ENCODE data around the gene C11orf21. TPM values are rescaled to one million over a fixed set of nuclear protein-coding genes. Genes with fewer than 3 reads are reported as not detected.

The C11orf21 gene
- polyA plus RNA-seq, 1 experiment: not detected

GRCh38 chr11:2316169-2316962 lies 14.6 kb upstream of the C11orf21 start:
- H3K4me3 ChIP-seq (ENCODE audit: low read depth, low read length): no peak overlapping the region
- CTCF ChIA-PET: interaction anchor here (1.6 to 2.5 kb wide), 2 partner anchors 11 to 105 kb away, joined by 3 to 12 read pairs; no protein-coding TSS in a partner anchor
- POLR2A ChIA-PET: no interaction called here
- H3K36me3 ChIP-seq (ENCODE audit: control insufficient read depth, insufficient read depth, low read length): no peaks in the 10 kb centered on the region
- no peaks in the 10 kb centered on the region for H3K27me3 ChIP-seq (ENCODE audit: control insufficient read depth, insufficient read depth, low read length)
- TF ChIP-seq, protein P1, sequence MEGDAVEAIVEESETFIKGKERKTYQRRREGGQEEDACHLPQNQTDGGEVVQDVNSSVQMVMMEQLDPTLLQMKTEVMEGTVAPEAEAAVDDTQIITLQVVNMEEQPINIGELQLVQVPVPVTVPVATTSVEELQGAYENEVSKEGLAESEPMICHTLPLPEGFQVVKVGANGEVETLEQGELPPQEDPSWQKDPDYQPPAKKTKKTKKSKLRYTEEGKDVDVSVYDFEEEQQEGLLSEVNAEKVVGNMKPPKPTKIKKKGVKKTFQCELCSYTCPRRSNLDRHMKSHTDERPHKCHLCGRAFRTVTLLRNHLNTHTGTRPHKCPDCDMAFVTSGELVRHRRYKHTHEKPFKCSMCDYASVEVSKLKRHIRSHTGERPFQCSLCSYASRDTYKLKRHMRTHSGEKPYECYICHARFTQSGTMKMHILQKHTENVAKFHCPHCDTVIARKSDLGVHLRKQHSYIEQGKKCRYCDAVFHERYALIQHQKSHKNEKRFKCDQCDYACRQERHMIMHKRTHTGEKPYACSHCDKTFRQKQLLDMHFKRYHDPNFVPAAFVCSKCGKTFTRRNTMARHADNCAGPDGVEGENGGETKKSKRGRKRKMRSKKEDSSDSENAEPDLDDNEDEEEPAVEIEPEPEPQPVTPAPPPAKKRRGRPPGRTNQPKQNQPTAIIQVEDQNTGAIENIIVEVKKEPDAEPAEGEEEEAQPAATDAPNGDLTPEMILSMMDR (IDR thresholded peaks at IDR 0.05; ENCODE audit: insufficient read depth, low read depth, low read length): no peak
- DNase-seq (ENCODE audit: low read depth): no peak

GRCh38 chr11:2315395-2316168 lies 13.9 kb upstream of the C11orf21 start:
- POLR2A ChIA-PET: no interaction called here
- Histone ChIP-seq H3K36me3 (ENCODE audit: control insufficient read depth, insufficient read depth, low read length) (no peaks in the 10 kb centered on the region), H3K27me3 (ENCODE audit: control insufficient read depth, insufficient read depth, low read length) (no peaks in the 10 kb centered on the region), H3K4me3 (ENCODE audit: low read depth, low read length) (no peak overlapping the region)
- TF ChIP-seq, protein P1 (IDR thresholded peaks at IDR 0.05; ENCODE audit: insufficient read depth, low read depth, low read length): no peak
- DNase-seq (ENCODE audit: low read depth): no peak
- CTCF ChIA-PET: interaction anchor here (1.6 to 2.5 kb wide), 2 partner anchors 10 to 105 kb away, joined by 3 to 12 read pairs; no protein-coding TSS in a partner anchor

DNA sequence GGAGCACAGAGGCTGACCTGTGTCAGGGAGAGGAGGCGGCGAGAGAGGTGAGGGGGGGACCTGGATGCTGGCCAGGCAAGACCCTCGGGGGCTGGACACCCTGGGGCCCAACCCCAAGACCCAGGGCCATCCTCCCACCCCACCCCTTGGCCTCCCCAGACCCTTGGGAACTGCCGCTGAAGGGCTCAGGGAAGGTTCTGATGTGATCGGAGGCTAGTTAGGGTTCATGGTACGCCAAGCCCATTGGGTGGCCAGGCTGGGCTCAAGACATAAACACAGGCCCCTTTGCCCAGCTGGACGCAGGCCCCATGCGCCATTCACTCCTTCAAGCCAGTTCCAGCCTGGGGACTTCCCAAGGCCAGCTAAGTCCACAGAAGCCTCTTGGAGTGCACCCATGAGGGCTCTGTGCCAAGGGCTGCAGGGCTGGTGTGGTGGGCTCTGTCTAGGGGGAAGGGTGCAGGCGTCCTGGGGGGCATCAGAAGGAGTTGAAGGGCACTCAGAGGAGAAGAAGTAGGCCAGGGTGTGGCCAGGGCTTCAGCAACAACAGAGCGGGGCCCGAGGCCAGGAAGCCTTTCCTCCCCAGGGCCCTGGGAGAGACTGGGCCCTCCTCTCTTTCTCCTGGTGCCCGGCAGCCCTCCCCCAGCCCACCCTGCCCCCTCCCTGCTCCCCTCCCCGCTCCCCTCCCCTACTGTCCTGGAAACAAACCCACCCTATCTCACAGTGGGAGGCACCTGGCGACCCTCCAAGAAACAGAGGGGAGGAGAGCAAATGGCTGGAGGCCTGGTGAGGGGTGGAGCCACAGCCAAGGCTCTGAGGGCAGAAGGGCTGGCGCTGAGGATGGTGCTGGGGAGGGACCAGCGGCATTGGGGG lies 13.0 kb upstream of the C11orf21 start:
- no peak overlapping the region for H3K4me3 ChIP-seq (ENCODE audit: low read depth, low read length)
- H3K27me3 ChIP-seq (ENCODE audit: control insufficient read depth, insufficient read depth, low read length): no peaks in the 10 kb centered on the region
- no peak for DNase-seq (ENCODE audit: low read depth)
- POLR2A ChIA-PET: no interaction called here
- H3K36me3 ChIP-seq (ENCODE audit: control insufficient read depth, insufficient read depth, low read length): no peaks in the 10 kb centered on the region
- CTCF ChIA-PET: interaction anchor here (1.5 to 2.5 kb wide), 2 partner anchors 9 to 105 kb away, joined by 8 to 12 read pairs; no protein-coding TSS in a partner anchor
- TF ChIP-seq, protein P1 (IDR thresholded peaks at IDR 0.05; ENCODE audit: insufficient read depth, low read depth, low read length): no peak

- TF ChIP-seq, protein P1 (IDR thresholded peaks at IDR 0.05; ENCODE audit: insufficient read depth, low read depth, low read length): no peak
- Histone ChIP-seq H3K36me3 (ENCODE audit: control insufficient read depth, insufficient read depth, low read length) (no peaks in the 10 kb centered on the region), H3K27me3 (ENCODE audit: control insufficient read depth, insufficient read depth, low read length) (no peaks in the 10 kb centered on the region), H3K4me3 (ENCODE audit: low read depth, low read length) (no peak overlapping the region)
- POLR2A ChIA-PET: no interaction called here
- CTCF ChIA-PET: interaction anchor here (1.5 to 1.6 kb wide), 2 partner anchors 10 to 106 kb away, joined by 8 read pairs; no protein-coding TSS in a partner anchor
- DNase-seq (ENCODE audit: low read depth): no peak
These were observed 12.4 kb upstream of the C11orf21 start for GRCh38 chr11:2314136-2314524.
